Natural killer cell treated with Interleukin-12 subunit alpha and Interleukin-12 subunit beta and Interleukin-15 and Interleukin-18, amount 100 ng/mL, for 72 hours (primary cell): Measurements from ENCODE around the gene SMIM36. TPM values are rescaled to one million over a fixed set of nuclear protein-coding genes. Genes with fewer than 3 reads are reported as not detected.
A peak's percentile ranks its signal among the peaks of the same experiment; 100 is the strongest.

Experiments used
- ATAC-seq, 2 donors: fragments of 150-1000 bp; cut with Tn5 transposase in 1 of 2; sonication (Bioruptor Pico), chemical (Tn5 transposase) in 1 of 2; 2 replicates each; pipeline ENCODE4 v1.10.0; 2021
- DNase-seq: peaks from one replicate; pipeline ENCODE4 v3.0.0; 2022; ENCODE audit warnings: low spot score
- H3K27ac Mint-ChIP-seq, 2 donors: 1 replicate in 1 of 2; 2 replicates in 1 of 2; pipeline ENCODE4 v1.8.0; 2022; ENCODE audit warnings: mixed read lengths in 2 of 2, mild to moderate bottlenecking in 1 of 2, moderate library complexity in 1 of 2
- H3K27me3 Mint-ChIP-seq, 2 donors: 1 replicate in 1 of 2; 2 replicates in 1 of 2; pipeline ENCODE4 v1.8.0; 2022; ENCODE audit warnings: mixed read lengths in 2 of 2
- H3K36me3 Mint-ChIP-seq: one replicate; pipeline ENCODE4 v1.8.0; 2022; ENCODE audit warnings: mixed read lengths
- H3K4me1 Mint-ChIP-seq, 2 donors: 1 replicate in 1 of 2; 2 replicates in 1 of 2; pipeline ENCODE4 v1.8.0; 2022; ENCODE audit warnings: low read depth in 2 of 2, mixed read lengths in 2 of 2, mild to moderate bottlenecking in 1 of 2
- H3K4me3 Mint-ChIP-seq: one replicate; pipeline ENCODE4 v1.8.0; 2022; ENCODE audit warnings: mixed read lengths
- H3K9me3 Mint-ChIP-seq: 2 replicates; pipeline ENCODE4 v1.8.0; 2022; ENCODE audit warnings: mixed read lengths
- total RNA-seq, 2 donors: library from RNA; stranded (reverse); gene quantifications; one replicate each; pipeline ENCODE4 v1.2.3, GENCODE V29; 2022

Gene SMIM36
- not detected for total RNA-seq

GRCh38 chr17:55510986-55511721, at the start of gene SMIM36:
SMIM36 (minus strand) TSS chr17:55511452.
- H3K9me3 Mint-ChIP-seq: no peaks in the 10 kb centered on the region
- DNase-seq (no peak), ATAC-seq (peak in 1 of 2 donors; percentile 36)
- peaks cover 12 to 21% of the 10 kb centered on the region in 2 donors for H3K27me3 Mint-ChIP-seq
- no peak within 1 kb of the TSS for H3K27ac Mint-ChIP-seq
- no peak within 1 kb of the TSS for H3K4me3 Mint-ChIP-seq
- H3K36me3 Mint-ChIP-seq: no peaks in the 10 kb centered on the region
- H3K4me1 Mint-ChIP-seq: peaks cover 0 to 10% of the 10 kb centered on the region in 2 donors

DNA sequence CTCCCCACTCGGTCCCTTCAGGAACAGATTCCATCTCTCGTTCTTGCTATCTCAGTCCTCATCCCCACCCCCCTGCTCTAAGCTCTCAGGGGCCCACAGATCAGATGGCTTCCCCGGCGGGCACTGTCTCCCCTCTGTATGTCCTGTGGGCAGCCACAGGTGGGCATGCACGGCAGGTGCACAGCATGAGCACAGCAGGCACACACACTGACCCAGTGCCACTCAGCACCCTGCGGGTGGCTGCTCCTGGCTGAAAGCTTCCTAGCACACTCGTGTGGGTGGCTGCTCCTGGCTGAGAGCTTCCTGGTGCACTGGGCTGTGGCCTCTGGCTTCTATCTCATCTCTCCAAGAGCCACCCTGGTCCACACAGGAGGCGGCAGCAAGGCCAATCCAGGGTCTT, 44.5 kb upstream of the SMIM36 start:
- Mint-ChIP-seq H3K4me3 (no peak overlapping the region), H3K36me3 (no peaks in the 10 kb centered on the region), H3K27ac (no peak overlapping the region), H3K9me3 (no peaks in the 10 kb centered on the region), H3K4me1 (no peaks in the 10 kb centered on the region), H3K27me3 (peaks cover 17 to 32% of the 10 kb centered on the region in 2 donors)
- no peak for DNase-seq
- peak in 1 of 2 donors; percentile 41 for ATAC-seq

DNA sequence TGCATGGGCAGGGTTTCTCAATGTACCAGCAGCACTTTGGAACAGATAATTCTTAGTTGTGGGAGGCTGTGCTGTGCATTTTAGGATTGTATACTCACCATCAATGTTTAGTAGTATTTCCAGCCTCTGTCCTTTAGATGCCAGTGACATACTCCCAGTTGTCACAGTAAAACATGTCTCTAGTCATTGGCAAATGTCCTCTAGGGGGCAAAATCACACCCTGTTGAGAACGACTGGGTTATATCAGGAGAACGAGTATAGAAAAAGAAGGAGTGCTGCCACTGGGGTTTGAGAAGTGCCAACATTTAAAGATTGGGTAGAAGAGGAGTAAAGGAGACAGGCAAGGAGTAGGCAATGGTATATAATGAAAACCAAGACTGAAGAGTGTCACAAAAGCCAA, 37.9 kb upstream of the SMIM36 start:
- no peak overlapping the region for H3K4me3 Mint-ChIP-seq
- no peaks in the 10 kb centered on the region for H3K9me3 Mint-ChIP-seq
- no peak for ATAC-seq
- no peak overlapping the region for H3K27ac Mint-ChIP-seq
- H3K4me1 Mint-ChIP-seq: no peaks in the 10 kb centered on the region
- no peaks in the 10 kb centered on the region for H3K36me3 Mint-ChIP-seq
- H3K27me3 Mint-ChIP-seq: peaks cover 26 to 55% of the 10 kb centered on the region in 2 donors
- no peak for DNase-seq

- Mint-ChIP-seq H3K27ac (peak overlapping the region in 1 of 2 donors; percentile 25), H3K27me3 (peaks cover 22 to 42% of the 10 kb centered on the region in 2 donors), H3K9me3 (no peaks in the 10 kb centered on the region), H3K36me3 (no peaks in the 10 kb centered on the region), H3K4me3 (no peak overlapping the region), H3K4me1 (no peaks in the 10 kb centered on the region)
- ATAC-seq: no peak
- no peak for DNase-seq
These were observed 35.9 kb upstream of the SMIM36 start for GRCh38 chr17:55546991-55547664.

- Mint-ChIP-seq H3K9me3 (no peaks in the 10 kb centered on the region), H3K36me3 (no peaks in the 10 kb centered on the region), H3K4me3 (no peak overlapping the region), H3K4me1 (no peaks in the 10 kb centered on the region), H3K27ac (no peak overlapping the region), H3K27me3 (peaks cover 23 to 45% of the 10 kb centered on the region in 2 donors)
- ATAC-seq (no peak), DNase-seq (no peak)
These were observed 35.2 kb upstream of the SMIM36 start for GRCh38 chr17:55546481-55546880.

DNA sequence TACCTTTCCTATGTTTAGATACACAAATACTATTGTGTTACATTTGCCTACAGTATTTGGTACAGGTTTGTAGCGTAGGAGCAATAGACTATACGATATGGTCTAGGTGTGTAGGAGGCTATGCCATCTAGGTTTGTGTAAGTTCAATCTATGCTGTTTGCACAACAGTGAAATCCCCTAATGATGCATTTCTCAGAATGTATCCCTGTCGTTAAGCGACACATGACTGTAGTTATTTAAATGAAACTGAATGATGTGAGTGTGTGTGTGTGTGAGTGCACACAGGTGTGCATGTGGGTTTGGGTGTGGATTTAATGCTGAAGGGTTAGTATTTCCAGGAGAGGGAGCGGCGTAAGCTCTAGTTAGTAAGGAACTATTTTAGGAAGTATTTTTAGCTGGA, 34.6 kb upstream of the SMIM36 start:
- Mint-ChIP-seq H3K27me3 (peaks cover 23 to 47% of the 10 kb centered on the region in 2 donors), H3K27ac (no peak overlapping the region), H3K4me1 (no peaks in the 10 kb centered on the region), H3K36me3 (no peaks in the 10 kb centered on the region), H3K4me3 (no peak overlapping the region), H3K9me3 (no peaks in the 10 kb centered on the region)
- ATAC-seq (no peak), DNase-seq (no peak)

- Mint-ChIP-seq H3K4me1 (no peaks in the 10 kb centered on the region), H3K4me3 (no peak overlapping the region), H3K27me3 (peaks cover 17 to 40% of the 10 kb centered on the region in 2 donors), H3K27ac (no peak overlapping the region), H3K9me3 (no peaks in the 10 kb centered on the region), H3K36me3 (no peaks in the 10 kb centered on the region)
- no peak for DNase-seq
- ATAC-seq: no peak
These were observed 32.5 kb upstream of the SMIM36 start for GRCh38 chr17:55543709-55544108.

GRCh38 chr17:55540414-55541091, 29.3 kb upstream of the SMIM36 start:
- Mint-ChIP-seq H3K27ac (no peak overlapping the region), H3K27me3 (peaks cover 3 to 29% of the 10 kb centered on the region in 2 donors), H3K36me3 (no peaks in the 10 kb centered on the region), H3K4me1 (no peaks in the 10 kb centered on the region), H3K4me3 (no peak overlapping the region), H3K9me3 (no peaks in the 10 kb centered on the region)
- no peak for DNase-seq
- ATAC-seq: no peak

DNA sequence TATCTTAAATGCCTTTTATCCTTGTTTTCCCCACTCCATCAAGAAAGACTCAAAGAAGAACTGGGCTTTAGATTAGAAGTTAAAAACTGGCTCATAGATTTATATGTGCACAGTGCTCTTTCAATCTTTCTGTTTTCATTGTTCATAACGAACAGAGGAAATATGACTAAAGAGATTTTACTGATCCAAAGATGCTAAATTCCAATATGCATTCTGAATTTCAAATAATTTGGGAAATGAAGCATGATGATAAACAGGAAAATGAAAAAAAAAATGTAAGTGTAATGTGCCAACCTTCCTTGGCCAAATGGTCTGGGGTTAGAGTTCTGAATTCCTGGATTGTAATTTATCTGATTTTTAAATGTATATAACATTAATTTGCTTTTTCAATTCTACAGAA, 25.0 kb upstream of the SMIM36 start:
- ATAC-seq: no peak

DNA sequence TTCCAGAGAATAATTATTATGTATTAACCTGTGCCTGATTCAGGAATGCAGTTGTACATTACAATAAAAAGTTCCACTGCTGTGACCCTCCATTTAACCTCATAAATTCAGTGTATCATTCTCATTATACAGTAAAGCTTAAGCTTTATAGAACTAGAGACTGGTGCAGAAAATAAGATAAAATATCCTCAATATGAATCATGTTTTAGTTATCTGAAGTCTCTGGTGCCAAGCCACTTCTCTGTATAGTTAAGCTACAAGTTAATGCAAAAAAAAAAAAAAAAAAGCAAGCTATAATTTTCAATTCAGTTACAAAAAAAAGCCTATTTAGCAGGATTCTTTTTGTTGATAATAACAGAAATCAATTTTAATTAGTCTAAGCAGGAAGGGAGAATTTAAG, 22.4 kb upstream of the SMIM36 start:
- H3K9me3 Mint-ChIP-seq: no peaks in the 10 kb centered on the region
- no peak overlapping the region for H3K27ac Mint-ChIP-seq
- no peak overlapping the region for H3K4me3 Mint-ChIP-seq
- ATAC-seq (no peak), DNase-seq (no peak)
- H3K36me3 Mint-ChIP-seq: no peaks in the 10 kb centered on the region
- no peaks in the 10 kb centered on the region for H3K4me1 Mint-ChIP-seq
- H3K27me3 Mint-ChIP-seq: peaks cover 9 to 41% of the 10 kb centered on the region in 2 donors

More for the DNA sequence above, 25.0 kb upstream of the SMIM36 start:
- no peaks in the 10 kb centered on the region for H3K36me3 Mint-ChIP-seq
- no peaks in the 10 kb centered on the region for H3K4me1 Mint-ChIP-seq
- no peak overlapping the region for H3K27ac Mint-ChIP-seq
- H3K27me3 Mint-ChIP-seq: peaks cover 9 to 35% of the 10 kb centered on the region in 2 donors
- H3K9me3 Mint-ChIP-seq: no peaks in the 10 kb centered on the region
- no peak overlapping the region for H3K4me3 Mint-ChIP-seq
- DNase-seq: no peak

DNA sequence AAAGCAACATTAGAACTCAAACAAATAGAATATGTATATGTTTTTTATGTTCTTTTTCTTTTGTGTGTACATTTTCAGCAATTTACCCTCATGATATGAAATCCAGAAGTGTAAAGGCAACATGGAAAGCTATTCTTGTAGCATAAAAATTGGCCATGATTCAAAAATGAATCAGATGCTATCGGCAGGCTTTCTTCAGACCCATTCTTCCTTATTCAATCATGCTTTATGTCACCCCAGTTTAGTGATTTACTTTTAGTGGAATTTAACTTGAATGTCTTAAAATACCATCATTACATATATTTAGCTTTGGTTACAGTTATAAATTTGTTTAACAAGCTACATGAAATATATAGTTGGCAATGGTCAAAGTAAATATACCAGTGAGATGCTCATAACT, 21.4 kb upstream of the SMIM36 start:
- no peak for DNase-seq
- Mint-ChIP-seq H3K36me3 (no peaks in the 10 kb centered on the region), H3K4me1 (no peaks in the 10 kb centered on the region), H3K27me3 (peaks cover 9 to 31% of the 10 kb centered on the region in 2 donors), H3K9me3 (no peaks in the 10 kb centered on the region), H3K27ac (no peak overlapping the region), H3K4me3 (no peak overlapping the region)
- ATAC-seq: no peak

DNA sequence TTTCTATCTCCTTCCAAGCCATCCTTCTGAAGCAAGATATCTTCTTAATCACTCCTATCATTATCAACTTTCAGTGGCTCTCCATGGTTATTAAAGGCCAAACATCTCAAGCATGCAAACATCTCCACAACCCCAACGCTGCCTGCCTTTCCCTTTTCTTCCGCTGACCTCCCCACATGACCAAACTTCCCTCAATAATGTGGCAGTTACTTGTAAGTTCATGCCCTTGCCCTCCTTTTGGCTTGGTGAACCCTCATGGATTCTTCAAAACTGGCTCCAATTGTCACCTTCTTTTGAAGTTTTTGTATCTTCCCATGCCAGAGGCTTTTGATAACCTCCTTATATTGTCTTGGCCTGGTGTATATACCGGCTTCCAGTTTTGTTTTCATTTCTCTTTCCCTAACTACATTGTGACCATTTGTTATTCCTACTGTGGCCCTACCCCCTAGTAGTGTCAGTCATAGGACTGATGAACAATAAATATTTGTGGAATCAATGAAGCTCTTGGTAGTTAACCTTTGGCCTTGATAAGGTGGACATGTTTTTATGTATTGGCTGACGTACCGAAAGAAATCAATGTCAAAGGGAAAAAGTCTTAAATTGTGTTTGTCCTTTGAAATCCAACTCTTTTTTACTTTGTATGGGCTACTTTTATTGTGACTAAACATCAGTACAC, 19.9 kb upstream of the SMIM36 start:
- Mint-ChIP-seq H3K27ac (no peak overlapping the region), H3K36me3 (no peaks in the 10 kb centered on the region), H3K4me1 (no peaks in the 10 kb centered on the region), H3K9me3 (no peaks in the 10 kb centered on the region), H3K4me3 (no peak overlapping the region), H3K27me3 (peaks cover 9 to 31% of the 10 kb centered on the region in 2 donors)
- ATAC-seq (no peak), DNase-seq (no peak)

- Mint-ChIP-seq H3K4me3 (no peak overlapping the region), H3K4me1 (no peaks in the 10 kb centered on the region), H3K36me3 (no peaks in the 10 kb centered on the region), H3K27me3 (peaks cover 9 to 36% of the 10 kb centered on the region in 2 donors), H3K27ac (no peak overlapping the region), H3K9me3 (no peaks in the 10 kb centered on the region)
- ATAC-seq: no peak
- no peak for DNase-seq
These were observed 18.8 kb upstream of the SMIM36 start for GRCh38 chr17:55530064-55530463.
